ENCODE data around the gene PCDH9.

PCDH9 gene

GRCh38 chr13:67155898-67156722 lies 74.0 kb downstream of the PCDH9 start:
- Histone ChIP-seq H3K36me3 (ENCODE audit: insufficient read depth, low read length) (no peaks in the 10 kb centered on the region), H3K4me1 (ENCODE audit: insufficient read depth, low read length, poor library complexity, severe bottlenecking) (no peaks in the 10 kb centered on the region), H3K4me3 (ENCODE audit: low read length, poor library complexity, severe bottlenecking) (no peak overlapping the region), H3K79me2 (ENCODE audit: insufficient read depth, low read length) (no peaks in the 10 kb centered on the region), H3F3A (ENCODE audit: low read depth) (no peaks in the 10 kb centered on the region), H4K20me1 (ENCODE audit: insufficient read depth, low read length, poor library complexity, severe bottlenecking) (no peaks in the 10 kb centered on the region), H3K27me3 (ENCODE audit: insufficient read depth, low read length, poor library complexity, severe bottlenecking) (no peaks in the 10 kb centered on the region), H3K9ac (ENCODE audit: low read depth, low read length, poor library complexity, severe bottlenecking) (no peak overlapping the region), H3K9me2 (replicated peaks; ENCODE audit: low read depth, low read length) (no peaks in the 10 kb centered on the region), H3K9me3 (ENCODE audit: insufficient read depth, low read depth, low read length) (no peaks in the 10 kb centered on the region), H3K4me2 (ENCODE audit: low read depth, low read length, poor library complexity, severe bottlenecking) (no peak overlapping the region), H2AFZ (ENCODE audit: low read length) (no peak overlapping the region)
- no peak for TF ChIP-seq EZH2phosphoT487 (IDR thresholded peaks at IDR 0.05; ENCODE audit: borderline replicate concordance)
- no peak for TF ChIP-seq CTCF (conservative IDR thresholded peaks at IDR 0.05; ENCODE audit: low read length)

GRCh38 chr13:67152085-67152484 lies 78.1 kb downstream of the PCDH9 start:
- Histone ChIP-seq H3K36me3 (ENCODE audit: insufficient read depth, low read length) (no peaks in the 10 kb centered on the region), H3F3A (ENCODE audit: low read depth) (no peaks in the 10 kb centered on the region), H4K20me1 (ENCODE audit: insufficient read depth, low read length, poor library complexity, severe bottlenecking) (no peaks in the 10 kb centered on the region), H3K9me2 (replicated peaks; ENCODE audit: low read depth, low read length) (no peaks in the 10 kb centered on the region), H3K4me1 (ENCODE audit: insufficient read depth, low read length, poor library complexity, severe bottlenecking) (peaks cover 18% of the 10 kb centered on the region), H3K9ac (ENCODE audit: low read depth, low read length, poor library complexity, severe bottlenecking) (no peak overlapping the region), H3K9me3 (ENCODE audit: insufficient read depth, low read depth, low read length) (no peaks in the 10 kb centered on the region), H2AFZ (ENCODE audit: low read length) (no peak overlapping the region), H3K27me3 (ENCODE audit: insufficient read depth, low read length, poor library complexity, severe bottlenecking) (no peaks in the 10 kb centered on the region), H3K4me3 (ENCODE audit: low read length, poor library complexity, severe bottlenecking) (no peak overlapping the region), H3K79me2 (ENCODE audit: insufficient read depth, low read length) (no peaks in the 10 kb centered on the region), H3K4me2 (ENCODE audit: low read depth, low read length, poor library complexity, severe bottlenecking) (no peak overlapping the region)
- TF ChIP-seq EZH2phosphoT487 (IDR thresholded peaks at IDR 0.05; ENCODE audit: borderline replicate concordance) (no peak), CTCF (conservative IDR thresholded peaks at IDR 0.05; ENCODE audit: low read length) (no peak)

- Histone ChIP-seq H3K4me2 (ENCODE audit: low read depth, low read length, poor library complexity, severe bottlenecking) (no peak overlapping the region), H3K4me3 (ENCODE audit: low read length, poor library complexity, severe bottlenecking) (no peak overlapping the region), H3K9me2 (replicated peaks; ENCODE audit: low read depth, low read length) (no peaks in the 10 kb centered on the region), H3K9me3 (ENCODE audit: insufficient read depth, low read depth, low read length) (no peaks in the 10 kb centered on the region), H3K27me3 (ENCODE audit: insufficient read depth, low read length, poor library complexity, severe bottlenecking) (no peaks in the 10 kb centered on the region), H3K9ac (ENCODE audit: low read depth, low read length, poor library complexity, severe bottlenecking) (no peak overlapping the region), H3K36me3 (ENCODE audit: insufficient read depth, low read length) (no peaks in the 10 kb centered on the region), H2AFZ (ENCODE audit: low read length) (0 out of 2 replicates have a peak overlapping the region, but pooled peaks have one; percentile 3), H3F3A (ENCODE audit: low read depth) (no peaks in the 10 kb centered on the region), H3K79me2 (ENCODE audit: insufficient read depth, low read length) (no peaks in the 10 kb centered on the region), H4K20me1 (ENCODE audit: insufficient read depth, low read length, poor library complexity, severe bottlenecking) (no peaks in the 10 kb centered on the region), H3K4me1 (ENCODE audit: insufficient read depth, low read length, poor library complexity, severe bottlenecking) (peaks cover 23% of the 10 kb centered on the region)
- TF ChIP-seq EZH2phosphoT487 (IDR thresholded peaks at IDR 0.05; ENCODE audit: borderline replicate concordance) (no peak), CTCF (conservative IDR thresholded peaks at IDR 0.05; ENCODE audit: low read length) (no peak)
Measured at GRCh38 chr13:67151652-67152051, 78.5 kb downstream of the PCDH9 start.

All from Loucy (cell line).